ENCODE data around the gene PPP6R2.
"Not testable (repeated sequence)": the region's sequence is repeated elsewhere in the genome, so short reads cannot be mapped to it uniquely, and the experiment has no call there.

Gene PPP6R2

DNA sequence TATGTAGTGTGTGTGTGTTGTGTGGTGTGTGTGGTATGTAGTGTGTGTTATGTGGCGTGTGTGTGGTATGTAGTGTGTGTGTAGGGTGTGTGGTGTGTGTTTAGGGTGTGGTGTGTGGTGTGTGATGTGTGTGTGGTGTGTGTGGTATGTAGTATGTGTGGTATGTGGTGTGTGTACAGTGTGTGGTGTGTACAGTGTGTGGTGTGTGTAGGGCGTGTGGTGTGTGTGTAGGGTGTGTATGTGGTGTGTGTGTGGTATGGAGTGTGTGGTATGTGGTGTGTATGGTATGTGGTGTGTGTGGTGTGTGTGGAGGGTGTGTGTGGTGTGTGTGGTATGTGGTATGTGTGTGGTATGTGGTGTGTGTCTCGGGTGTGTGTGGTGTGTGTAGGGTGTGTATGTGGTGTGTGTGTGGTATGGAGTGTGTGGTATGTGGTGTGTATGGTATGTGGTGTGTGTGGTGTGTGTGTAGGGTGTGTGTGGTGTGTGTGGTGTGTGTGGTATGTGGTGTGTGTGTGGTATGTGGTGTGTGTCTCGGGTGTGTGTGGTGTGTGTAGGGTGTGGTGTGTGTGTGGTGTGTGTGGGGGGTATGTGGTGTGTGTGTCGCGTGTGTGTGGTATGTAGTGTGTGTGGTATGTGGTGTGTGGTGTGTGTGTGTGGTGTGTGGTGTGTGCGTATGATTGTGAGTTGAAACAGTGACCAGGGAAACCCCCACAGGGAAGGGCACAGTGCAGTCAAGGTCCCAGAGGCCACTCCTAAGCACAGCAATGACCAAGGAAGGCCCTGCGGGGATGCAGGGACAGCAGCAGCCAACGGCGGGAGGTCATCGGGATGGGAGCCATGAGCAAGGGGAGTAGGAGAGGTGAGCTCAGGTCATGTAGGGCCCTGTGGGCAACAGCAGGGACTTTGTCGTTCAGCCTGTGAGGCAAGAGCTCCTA lies 2.9 kb upstream of the PPP6R2 start:
- DNase-seq: peak; percentile 18
- Mint-ChIP-seq H3K27me3 (no peaks in the 10 kb centered on the region), H3K36me3 (ENCODE audit: low read depth) (no peaks in the 10 kb centered on the region), H3K4me3 (no peak overlapping the region), H3K4me1 (peaks cover 9% of the 10 kb centered on the region), H3K27ac (no peak overlapping the region), H3K9me3 (no peaks in the 10 kb centered on the region)
- ATAC-seq: no peak

DNA sequence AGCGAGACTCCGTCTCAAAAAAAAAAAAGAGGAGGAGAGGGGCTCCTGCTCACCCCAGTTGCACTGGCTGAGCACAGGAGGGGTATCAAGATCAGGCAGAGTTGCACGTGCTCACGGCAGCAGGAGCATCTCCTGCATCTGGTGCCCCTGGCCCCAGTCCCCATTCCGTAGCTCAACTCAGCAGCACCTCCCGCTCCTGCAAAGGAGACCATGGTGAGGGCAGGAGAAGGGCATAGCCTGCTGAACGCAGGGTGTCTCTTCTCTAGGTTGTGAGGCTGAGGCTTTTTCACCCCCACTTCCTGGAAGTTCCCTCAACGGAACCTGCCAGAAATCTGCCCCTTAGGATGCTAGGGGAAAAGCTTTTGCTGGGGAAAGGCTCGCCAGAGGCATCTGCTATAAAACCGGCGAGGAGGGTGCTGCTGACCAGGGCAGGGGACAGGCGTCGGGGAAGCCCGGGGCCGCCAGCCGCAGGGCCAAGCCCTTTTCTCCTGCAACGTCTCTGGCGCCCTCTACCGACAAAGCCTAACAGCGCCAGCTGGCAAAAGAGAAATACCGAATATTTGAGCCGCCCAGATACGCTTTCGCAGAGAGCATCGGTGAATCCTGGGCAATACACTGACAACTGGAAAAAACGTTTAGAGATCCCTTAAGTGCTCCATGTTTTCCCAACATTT lies 1.0 kb upstream of the PPP6R2 start:
- Mint-ChIP-seq H3K27ac (peak overlapping the region; percentile 83), H3K4me3 (peak overlapping the region; percentile 78), H3K36me3 (ENCODE audit: low read depth) (no peaks in the 10 kb centered on the region), H3K9me3 (no peaks in the 10 kb centered on the region), H3K27me3 (no peaks in the 10 kb centered on the region), H3K4me1 (peaks cover 12% of the 10 kb centered on the region)
- DNase-seq (peak; percentile 94), ATAC-seq (peak; percentile 53)

- peak; percentile 30 for DNase-seq
- H3K4me1 Mint-ChIP-seq: peaks cover 12% of the 10 kb centered on the region
- peak overlapping the region; percentile 40 for H3K4me3 Mint-ChIP-seq
- no peaks in the 10 kb centered on the region for H3K36me3 Mint-ChIP-seq (ENCODE audit: low read depth)
- no peaks in the 10 kb centered on the region for H3K27me3 Mint-ChIP-seq
- ATAC-seq: no peak
- H3K27ac Mint-ChIP-seq: no peak overlapping the region
- no peaks in the 10 kb centered on the region for H3K9me3 Mint-ChIP-seq
Observed at GRCh38 chr22:50343541-50343935, 411 bp downstream of the PPP6R2 start.

DNA sequence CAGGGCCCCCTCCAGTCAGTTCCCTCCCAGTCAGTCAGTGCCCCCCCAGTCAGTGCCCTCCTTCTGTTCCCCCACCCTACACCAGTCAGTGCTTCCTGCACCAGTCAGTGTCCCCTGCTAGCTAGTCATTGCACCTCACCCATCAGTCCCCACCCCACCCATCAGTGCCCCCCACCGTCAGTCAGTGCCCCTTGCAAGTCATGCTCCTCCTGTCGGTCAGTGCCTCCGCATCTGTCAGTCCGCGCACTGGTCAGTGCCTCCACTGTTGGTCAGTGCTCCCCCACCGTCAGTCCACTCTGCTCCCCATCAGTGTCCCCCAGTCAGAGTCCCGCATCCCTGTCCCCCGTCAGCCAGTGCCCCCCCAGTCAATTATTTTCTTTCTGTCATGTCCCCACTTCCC lies 3.3 kb downstream of the PPP6R2 start:
- peaks cover 1% of the 10 kb centered on the region for H3K36me3 Mint-ChIP-seq (ENCODE audit: low read depth)
- H3K4me1 Mint-ChIP-seq: peaks cover 10% of the 10 kb centered on the region
- H3K4me3 Mint-ChIP-seq: no peak overlapping the region
- H3K27ac Mint-ChIP-seq: no peak overlapping the region
- ATAC-seq: no peak
- no peak for DNase-seq
- no peaks in the 10 kb centered on the region for H3K27me3 Mint-ChIP-seq
- H3K9me3 Mint-ChIP-seq: no peaks in the 10 kb centered on the region

DNA sequence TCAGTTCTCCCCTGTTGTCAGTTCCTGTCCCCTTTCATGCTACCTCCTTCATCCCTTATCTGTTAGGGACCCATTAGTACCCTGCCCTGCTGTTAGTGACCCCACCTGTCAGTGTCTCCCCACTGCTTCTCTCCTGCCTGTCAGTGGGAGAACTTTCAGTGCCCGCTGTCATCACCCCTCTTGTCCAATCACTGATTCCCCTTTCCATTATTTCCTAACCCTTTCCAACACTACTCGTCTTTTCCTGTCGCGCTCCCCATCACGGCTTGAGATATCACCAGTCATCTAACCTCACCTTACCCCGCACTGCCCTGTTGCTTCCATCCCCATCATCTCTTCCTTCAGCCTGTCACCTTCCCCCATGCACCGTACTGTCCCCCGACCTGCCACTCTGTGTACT lies 4.0 kb downstream of the PPP6R2 start:
- DNase-seq (no peak), ATAC-seq (no peak)
- Mint-ChIP-seq H3K9me3 (no peaks in the 10 kb centered on the region), H3K4me1 (peaks cover 7% of the 10 kb centered on the region), H3K27ac (no peak overlapping the region), H3K4me3 (no peak overlapping the region), H3K36me3 (ENCODE audit: low read depth) (peaks cover 1% of the 10 kb centered on the region), H3K27me3 (no peaks in the 10 kb centered on the region)

DNA sequence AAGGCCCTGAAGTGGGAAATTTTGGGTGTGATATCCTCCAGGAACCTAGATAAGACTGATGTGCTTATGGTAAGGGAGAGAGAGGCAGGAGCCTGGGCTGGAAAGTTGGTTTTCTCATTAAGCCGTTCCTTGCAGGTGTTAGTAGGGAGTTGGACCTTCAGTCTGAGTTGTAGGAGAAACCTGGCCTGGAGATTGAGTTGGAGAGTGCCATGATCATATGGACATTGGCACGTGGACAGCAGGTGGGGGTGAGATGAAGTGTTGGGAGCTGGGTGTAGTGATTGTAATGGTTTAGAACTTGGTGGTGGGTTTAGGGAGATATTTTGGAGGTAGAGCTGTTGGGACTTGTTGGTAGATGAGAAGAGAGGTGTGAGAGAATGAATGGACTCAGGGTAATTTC lies 4.9 kb downstream of the PPP6R2 start:
- no peak overlapping the region for H3K4me3 Mint-ChIP-seq
- no peak for DNase-seq
- H3K27me3 Mint-ChIP-seq: no peaks in the 10 kb centered on the region
- H3K27ac Mint-ChIP-seq: no peak overlapping the region
- peaks cover 3% of the 10 kb centered on the region for H3K36me3 Mint-ChIP-seq (ENCODE audit: low read depth)
- ATAC-seq: no peak
- peaks cover 3% of the 10 kb centered on the region for H3K4me1 Mint-ChIP-seq
- no peaks in the 10 kb centered on the region for H3K9me3 Mint-ChIP-seq

DNA sequence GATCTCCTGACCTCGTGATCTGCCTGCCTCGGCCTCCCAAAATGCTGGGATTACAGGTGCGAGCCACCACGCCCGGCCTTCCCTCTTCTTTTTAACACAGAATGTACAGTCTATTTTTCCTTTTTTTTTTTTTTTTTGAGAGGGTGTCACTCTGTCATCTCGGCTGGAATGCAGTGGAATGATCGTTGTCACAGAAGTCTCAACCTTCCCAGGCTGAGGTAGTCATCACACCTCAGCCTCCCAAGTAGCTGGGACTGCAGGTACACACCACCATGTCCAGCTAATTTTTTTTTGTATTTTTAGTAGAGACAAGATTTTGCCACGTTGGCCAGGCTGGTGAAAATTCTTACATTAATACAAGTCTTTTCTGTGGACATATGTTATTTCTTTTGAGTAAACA lies 13.1 kb downstream of the PPP6R2 start:
- ATAC-seq (no peak), DNase-seq (no peak)
- Mint-ChIP-seq H3K4me1 (peaks cover 30% of the 10 kb centered on the region), H3K27ac (no peak overlapping the region), H3K9me3 (no peaks in the 10 kb centered on the region), H3K4me3 (no peak overlapping the region), H3K27me3 (no peaks in the 10 kb centered on the region), H3K36me3 (ENCODE audit: low read depth) (peaks cover 24% of the 10 kb centered on the region)

- Mint-ChIP-seq H3K4me1 (peaks cover 41% of the 10 kb centered on the region), H3K9me3 (no peaks in the 10 kb centered on the region), H3K27ac (no peak overlapping the region), H3K36me3 (ENCODE audit: low read depth) (peaks cover 24% of the 10 kb centered on the region), H3K4me3 (no peak overlapping the region), H3K27me3 (no peaks in the 10 kb centered on the region)
- ATAC-seq (no peak), DNase-seq (no peak)
Observed at GRCh38 chr22:50357222-50357621, 14.1 kb downstream of the PPP6R2 start.

DNA sequence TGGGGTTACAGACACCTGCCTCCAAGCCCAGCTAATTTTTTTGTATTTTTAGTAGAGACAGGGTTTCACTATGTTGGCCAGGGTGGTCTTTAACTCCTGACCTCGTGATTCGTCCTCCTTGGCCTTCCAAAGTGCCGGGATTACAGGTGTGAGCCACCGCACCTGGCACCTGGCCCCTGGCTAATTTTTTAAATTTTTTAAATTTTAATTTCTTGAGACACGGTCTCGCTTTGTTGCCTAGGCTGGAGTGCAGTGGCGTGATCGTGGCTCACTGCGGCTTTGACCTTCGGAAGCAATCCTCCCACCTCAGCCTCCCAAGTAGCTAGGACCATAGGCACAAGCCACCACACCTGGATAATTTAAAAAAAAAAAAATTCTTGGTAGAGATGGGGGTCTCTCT lies 14.6 kb downstream of the PPP6R2 start:
- Mint-ChIP-seq H3K4me3 (no peak overlapping the region), H3K4me1 (peaks cover 46% of the 10 kb centered on the region), H3K36me3 (ENCODE audit: low read depth) (peaks cover 24% of the 10 kb centered on the region), H3K27ac (no peak overlapping the region), H3K9me3 (no peaks in the 10 kb centered on the region), H3K27me3 (no peaks in the 10 kb centered on the region)
- no peak for DNase-seq
- no peak for ATAC-seq

DNA sequence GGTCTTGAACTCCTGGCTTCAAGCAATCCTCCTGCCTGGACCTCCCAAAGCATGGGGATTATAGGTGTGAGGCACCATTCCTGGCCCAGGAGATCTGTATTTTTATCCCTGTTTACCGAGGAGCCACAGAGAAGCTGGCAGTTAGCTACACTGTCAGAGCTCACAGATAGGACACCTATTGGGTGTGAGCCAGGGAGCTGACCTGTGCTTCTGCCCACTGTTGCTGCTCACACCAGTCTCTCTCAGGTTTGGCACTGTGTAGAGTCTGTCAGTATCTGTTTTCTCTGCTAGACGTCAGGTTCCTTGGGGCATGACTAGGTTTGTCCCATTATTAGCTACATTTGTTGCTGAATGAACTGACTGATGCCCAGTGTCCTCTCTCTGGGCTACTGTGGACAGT lies 17.5 kb downstream of the PPP6R2 start:
- Mint-ChIP-seq H3K27ac (peak overlapping the region; percentile 64), H3K27me3 (no peaks in the 10 kb centered on the region), H3K4me1 (peaks cover 57% of the 10 kb centered on the region), H3K9me3 (no peaks in the 10 kb centered on the region), H3K36me3 (ENCODE audit: low read depth) (peaks cover 22% of the 10 kb centered on the region), H3K4me3 (no peak overlapping the region)
- no peak for ATAC-seq
- no peak for DNase-seq

DNA sequence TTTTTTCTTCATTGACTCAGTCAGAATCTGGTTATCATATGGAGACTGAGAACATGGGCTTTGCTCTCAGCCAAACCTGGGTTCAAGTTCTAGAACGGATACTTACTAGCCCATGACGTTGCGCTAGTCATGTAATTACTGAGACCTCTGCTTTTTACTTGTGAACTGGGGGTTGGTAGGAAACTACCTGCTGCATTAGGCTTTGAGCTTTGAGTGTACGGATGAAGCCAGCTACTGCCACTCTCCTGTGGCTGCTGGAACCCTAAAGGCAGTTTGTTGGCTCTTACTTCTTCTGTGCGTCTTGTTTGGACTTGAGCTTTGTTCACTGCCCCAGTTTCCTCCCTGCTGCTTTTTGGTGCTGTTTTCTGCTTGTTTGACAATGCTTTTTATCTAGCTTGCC lies 18.1 kb downstream of the PPP6R2 start:
- no peak for DNase-seq
- ATAC-seq: peak; percentile 61
- Mint-ChIP-seq H3K9me3 (no peaks in the 10 kb centered on the region), H3K4me1 (peaks cover 60% of the 10 kb centered on the region), H3K27ac (peak overlapping the region; percentile 64), H3K27me3 (no peaks in the 10 kb centered on the region), H3K36me3 (ENCODE audit: low read depth) (peaks cover 22% of the 10 kb centered on the region), H3K4me3 (no peak overlapping the region)

- Mint-ChIP-seq H3K27me3 (no peaks in the 10 kb centered on the region), H3K9me3 (no peaks in the 10 kb centered on the region), H3K4me3 (no peak overlapping the region), H3K4me1 (peaks cover 60% of the 10 kb centered on the region), H3K27ac (peak overlapping the region; percentile 64), H3K36me3 (ENCODE audit: low read depth) (peaks cover 22% of the 10 kb centered on the region)
- ATAC-seq (peak; percentile 95), DNase-seq (peak; percentile 19)
Observed at GRCh38 chr22:50361688-50362087, 18.6 kb downstream of the PPP6R2 start.

- no peak for DNase-seq
- Mint-ChIP-seq H3K4me1 (peaks cover 52% of the 10 kb centered on the region), H3K27ac (no peak overlapping the region), H3K27me3 (no peaks in the 10 kb centered on the region), H3K9me3 (no peaks in the 10 kb centered on the region), H3K4me3 (no peak overlapping the region), H3K36me3 (ENCODE audit: low read depth) (peaks cover 22% of the 10 kb centered on the region)
- ATAC-seq: no peak
Observed at GRCh38 chr22:50363166-50363802, 20.2 kb downstream of the PPP6R2 start.

DNA sequence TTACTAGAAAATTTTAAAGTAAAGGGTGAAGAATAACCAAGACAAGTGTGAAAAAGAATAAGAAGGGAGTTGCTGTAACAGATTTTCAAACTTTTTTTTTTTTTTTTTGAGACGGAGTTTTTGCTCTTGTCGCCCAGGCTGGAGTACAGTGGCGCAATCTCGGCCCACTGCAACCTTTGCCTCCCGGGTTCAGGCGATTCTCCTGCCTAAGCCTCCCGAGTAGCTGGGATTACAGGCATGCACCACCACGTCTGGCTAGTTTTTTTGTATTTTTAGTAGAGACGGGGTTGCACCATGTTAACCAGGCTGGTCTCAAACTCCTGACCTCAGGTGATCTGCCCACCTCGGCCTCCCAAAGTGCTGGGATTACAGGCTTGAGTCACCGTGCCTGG lies 20.7 kb downstream of the PPP6R2 start:
- H3K4me3 Mint-ChIP-seq, ATAC-seq, H3K9me3 Mint-ChIP-seq, H3K27me3 Mint-ChIP-seq, H3K27ac Mint-ChIP-seq, DNase-seq: not testable (repeated sequence)
- Mint-ChIP-seq H3K4me1 (peaks cover 52% of the 10 kb centered on the region), H3K36me3 (ENCODE audit: low read depth) (peaks cover 22% of the 10 kb centered on the region)
